GM18519 (cell line): Measurements from ENCODE around the gene CDKAL1.

Experiments
- ATAC-seq: cut with Tn5 transposase; IDR thresholded peaks from one replicate; pipeline ENCODE4 v1.9.1; 2021; ENCODE audit warnings: mild to moderate bottlenecking, moderate library complexity; ENCODE audit not compliant: unreplicated experiment, low FRiP score

The CDKAL1 gene

DNA sequence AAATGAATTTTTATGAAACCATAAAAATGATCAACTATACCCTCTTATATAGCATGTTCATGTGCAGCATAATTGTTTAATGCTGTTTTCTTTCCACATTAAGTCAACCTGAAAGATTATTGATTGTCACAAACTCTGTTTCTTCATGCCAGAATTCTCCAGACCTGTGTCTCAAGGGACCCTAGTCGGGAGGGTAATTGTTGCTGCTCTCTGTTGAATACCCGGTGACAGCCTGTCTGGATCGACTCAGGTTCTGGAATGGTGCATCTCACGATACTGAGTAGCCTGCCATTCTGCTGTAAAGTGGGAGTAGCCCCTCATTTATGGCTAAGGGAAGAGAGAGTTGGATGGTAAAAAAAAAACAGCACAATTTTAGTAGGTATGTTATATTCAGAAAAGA lies 609.4 kb downstream of the CDKAL1 start:
- ATAC-seq: no peak

DNA sequence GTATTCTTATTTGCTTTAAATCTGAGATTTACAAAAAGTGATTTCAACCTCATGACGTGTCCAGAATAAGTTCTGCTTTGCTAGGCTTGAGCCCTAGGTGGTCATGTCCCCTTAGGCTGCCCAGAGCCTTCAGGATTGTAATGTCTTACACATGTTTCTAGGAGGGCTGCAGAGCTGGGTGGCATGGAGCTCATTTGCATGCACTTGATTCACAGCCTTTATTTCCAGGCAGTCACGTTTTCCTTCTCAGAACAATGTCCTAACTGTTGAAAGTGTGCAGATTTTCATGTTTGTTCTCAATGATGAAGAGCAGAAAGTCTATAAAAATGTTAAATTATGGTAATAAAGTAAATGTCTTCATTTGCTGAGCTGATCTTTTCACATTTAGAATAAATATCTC lies 610.7 kb downstream of the CDKAL1 start:
- no peak for ATAC-seq

DNA sequence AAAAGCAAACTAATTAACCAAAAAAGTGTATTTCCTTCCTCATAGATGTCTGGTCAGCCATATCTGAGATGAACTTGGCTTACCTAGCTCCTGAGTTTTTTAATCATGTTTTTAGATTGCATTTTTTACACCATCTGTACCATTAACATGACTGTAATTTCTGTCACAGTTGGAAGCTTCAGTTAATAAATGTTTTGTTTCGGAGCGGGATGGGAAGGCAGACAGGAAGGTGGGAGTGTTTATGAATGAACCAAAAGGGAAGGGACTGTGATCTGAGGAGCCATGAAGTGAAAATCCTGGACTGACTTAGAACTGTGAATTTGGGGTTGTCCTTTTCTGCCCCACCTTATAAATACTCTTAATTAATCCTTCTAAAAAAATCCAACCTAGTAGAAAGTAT lies 613.7 kb downstream of the CDKAL1 start:
- ATAC-seq: no peak

DNA sequence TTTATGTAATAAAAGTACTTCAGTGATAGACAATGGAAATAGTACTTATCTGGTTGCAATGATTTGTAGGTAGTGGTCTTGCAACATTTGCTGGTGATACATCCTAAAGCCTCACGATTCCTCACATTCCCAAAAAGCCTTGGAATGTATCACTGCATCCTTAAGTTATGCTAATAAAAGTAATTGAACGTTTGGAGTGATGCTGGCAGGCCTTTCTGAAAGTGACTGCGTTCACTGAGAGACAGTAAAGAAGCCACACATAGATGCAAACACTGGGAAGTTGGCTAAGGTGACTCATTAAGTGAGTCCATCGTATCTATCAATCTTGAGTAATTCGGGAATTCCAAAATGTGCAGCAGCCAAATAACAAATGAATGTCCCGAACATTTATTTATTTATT lies 615.2 kb downstream of the CDKAL1 start:
- no peak for ATAC-seq

DNA sequence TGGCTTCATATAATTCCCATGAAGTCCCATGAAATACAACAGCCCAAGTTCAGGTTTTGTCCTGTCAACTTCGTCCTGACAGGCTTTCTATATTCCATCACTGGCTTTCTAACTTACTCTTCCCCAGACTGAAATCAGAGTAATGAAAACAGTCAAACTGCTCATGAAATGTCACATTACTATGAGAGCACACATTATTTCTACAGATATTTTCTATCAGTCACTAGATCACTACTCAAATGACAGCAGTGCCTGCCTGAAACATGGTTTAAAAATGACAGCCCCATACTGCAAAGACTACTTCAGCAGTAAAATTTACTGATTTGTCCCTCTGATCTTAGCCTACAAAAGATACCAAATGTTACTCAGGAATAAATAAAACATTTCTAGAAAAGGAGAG lies 616.4 kb downstream of the CDKAL1 start:
- ATAC-seq: no peak

DNA sequence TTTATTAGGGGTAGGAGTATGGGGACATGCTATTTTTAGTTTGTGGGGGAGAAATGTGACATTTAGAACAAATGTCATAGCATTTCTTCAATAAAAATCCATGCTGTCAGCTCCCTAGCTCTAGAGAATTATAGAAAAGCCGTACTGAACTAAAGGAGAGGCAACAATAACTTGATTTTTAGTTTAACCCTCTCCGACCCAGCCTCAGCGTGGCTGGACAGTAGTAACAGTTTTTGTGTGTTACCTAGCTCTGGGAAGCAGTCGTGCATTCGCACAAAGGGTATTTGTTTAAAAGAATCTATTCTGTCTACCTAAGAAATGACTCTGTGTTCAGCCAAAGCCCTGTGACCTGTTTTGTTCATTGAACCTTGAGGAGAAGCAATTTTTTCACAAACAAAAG lies 616.9 kb downstream of the CDKAL1 start:
- no peak for ATAC-seq

DNA sequence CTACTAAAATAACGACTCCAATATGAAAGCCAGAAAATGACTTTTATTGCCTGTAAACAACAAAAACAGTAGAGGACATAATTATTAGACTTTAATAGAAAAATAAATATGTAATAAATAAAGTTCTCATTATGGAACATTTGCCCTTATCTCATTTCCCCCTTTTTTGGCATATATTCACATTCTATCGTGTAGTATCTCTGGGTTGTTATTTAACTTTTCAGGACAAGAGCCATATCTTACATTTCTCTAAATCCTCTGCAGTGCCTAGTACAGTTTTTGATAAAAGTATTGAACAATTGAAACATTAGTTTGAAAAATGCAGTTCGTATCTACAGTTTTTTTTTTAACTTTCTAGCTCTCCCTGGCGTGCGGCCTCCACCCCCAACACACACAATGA lies 617.3 kb downstream of the CDKAL1 start:
- no peak for ATAC-seq

DNA sequence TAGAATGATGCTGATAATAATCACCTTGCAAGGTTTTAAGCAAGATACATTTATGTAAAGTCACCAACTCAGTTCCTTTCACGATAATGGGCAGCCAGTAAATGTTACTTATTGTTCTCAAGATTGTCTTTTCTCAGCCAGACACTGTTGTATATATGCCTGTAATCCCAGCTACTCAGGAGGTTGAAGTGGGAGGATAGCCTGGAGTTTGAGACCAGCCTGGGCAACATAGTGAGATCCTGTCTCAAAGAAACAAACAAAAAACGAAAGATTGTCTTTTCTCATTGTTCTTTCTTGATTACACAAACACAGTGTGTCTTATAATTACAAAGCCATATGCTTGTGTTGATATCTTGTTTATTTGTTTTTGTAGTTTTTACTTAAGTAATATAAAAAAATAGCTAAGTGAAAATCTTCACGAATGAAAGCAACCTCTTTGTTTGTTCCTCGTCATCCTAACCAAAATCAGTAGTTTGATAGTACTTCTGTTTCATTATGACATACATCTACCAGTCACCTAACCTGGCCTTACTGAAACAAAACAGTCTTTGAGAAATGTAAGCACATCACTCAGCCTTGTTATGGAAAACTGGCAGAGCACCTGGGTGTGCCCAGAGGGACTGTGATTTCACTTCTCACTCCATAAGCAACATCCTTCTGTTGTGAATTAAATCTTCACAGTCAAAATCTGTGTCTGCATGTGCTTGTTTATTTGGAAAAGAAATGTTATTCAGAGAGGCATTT lies 623.1 kb downstream of the CDKAL1 start:
- ATAC-seq: peak; percentile 66

DNA sequence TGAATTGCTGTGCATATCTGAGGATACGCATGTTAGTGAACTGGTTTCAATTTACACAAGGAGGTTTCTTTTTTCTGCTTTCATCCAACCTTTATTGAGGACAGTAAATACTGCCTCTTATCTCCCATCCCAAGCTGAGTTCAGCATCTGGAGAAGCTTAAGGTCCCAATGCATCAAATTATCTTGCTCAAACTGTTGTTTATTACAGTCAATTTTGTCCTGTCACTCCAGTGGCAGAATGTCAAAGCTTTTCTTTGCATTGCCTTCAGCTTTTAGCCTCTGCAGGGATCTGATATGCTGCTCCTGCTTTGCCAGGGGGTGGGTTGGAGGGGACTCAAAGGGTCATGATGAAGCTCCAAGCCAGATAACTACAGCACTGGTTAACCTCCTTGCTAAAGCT lies 623.9 kb downstream of the CDKAL1 start:
- ATAC-seq: no peak

DNA sequence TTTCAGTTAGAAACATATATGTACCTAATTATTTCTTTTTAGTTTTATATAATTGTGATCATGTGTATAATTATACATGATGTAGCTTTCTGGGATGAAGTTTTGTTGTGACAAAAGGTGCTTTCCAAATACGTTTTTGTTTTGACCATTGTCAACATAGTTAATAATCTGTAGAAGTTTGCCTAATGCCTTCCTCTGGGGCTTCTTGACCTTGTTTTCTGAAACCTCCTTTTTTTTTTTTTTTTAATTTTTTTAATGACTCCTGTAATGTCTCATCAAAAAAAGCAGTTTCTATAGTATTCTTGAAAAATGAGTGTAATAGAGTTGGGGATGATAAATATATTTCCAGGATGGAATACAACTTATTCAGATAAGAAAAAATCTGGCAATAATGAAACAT lies 624.6 kb downstream of the CDKAL1 start:
- no peak for ATAC-seq

DNA sequence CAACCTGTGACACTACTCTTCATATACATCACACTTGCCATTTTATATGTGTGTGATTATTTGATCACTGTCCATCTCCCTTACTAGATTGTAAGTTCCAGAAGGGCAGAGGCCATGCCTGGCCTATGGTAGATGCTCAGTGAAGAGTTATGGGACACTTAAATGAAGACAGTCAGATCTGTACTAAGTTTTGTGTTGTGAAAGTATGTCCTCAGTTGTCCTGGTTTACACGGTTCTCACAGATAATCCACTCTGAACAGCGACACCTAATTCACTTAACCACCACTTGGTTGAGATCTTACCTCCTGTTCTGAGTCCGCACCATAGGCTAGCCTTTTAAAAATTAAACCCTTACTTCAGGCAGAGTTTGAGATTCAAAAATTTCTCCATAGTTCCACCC lies 625.2 kb downstream of the CDKAL1 start:
- ATAC-seq: no peak

DNA sequence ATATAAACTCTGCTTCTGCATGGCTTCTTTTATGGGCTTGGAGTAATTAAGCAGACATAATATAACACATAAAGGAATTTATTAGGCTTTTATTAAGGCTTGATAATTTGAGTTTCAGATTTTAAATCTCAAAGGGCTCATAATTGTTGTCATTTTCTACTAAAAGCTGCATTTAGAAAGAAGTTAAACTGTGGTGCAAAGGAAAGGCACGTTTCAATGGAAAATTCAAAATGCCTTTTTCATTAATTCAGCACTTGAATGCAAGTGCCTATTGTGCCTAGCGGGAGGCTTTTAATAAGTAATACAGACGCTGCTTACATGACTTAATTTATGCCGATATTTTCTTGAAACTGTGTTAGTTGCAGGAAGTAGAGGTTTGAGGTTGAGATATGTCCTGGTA lies 627.5 kb downstream of the CDKAL1 start:
- no peak for ATAC-seq

DNA sequence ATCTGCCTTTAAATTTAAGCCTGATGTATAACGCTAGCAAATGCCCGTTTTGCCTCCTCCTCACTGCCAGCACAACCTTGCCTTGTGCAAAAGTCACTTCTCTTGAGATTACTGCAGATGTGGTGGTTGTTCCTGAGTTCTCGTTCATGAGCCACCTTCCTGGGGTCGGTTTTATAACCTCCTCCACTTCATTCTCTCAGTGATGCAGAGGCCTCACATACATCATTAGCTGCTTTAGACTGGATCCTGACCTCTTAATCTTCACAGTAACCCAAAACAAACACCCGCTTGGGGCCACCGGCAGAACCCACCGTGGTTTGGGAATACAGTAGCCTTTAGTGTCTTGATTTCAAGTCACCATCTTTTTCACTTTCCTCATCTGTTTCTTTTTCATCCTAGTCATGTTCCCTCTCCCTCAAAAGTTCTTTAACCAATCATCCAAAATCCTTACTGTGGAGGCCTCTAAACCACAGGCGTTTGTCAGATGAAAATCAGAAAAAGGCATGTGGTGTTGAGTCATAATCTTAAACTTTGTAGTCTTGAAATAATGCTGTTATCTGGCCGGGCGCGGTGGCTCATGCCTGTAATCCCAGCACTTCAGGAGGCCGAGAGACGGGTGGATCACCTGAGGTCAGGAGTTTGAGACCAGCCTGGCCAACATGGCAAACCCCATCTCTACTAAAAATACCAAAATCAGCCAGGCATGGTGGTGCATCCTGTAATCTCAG lies 629.0 kb downstream of the CDKAL1 start:
- no peak for ATAC-seq

DNA sequence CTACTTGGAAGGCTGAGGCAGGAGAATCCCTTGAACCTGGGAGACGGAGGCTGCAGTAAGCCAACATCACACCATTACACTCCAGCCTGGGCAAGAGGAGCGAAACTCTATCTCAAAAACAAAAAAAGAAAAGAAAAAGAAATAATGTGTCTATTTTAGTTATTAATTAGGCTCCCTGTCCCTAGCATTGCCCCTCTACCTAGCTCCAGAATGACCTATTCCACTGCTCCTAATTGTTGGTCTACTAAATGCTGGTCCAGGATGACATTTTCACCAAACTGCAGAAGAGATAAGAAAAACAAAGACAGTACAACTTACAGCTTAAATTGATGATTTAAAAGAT lies 629.6 kb downstream of the CDKAL1 start:
- ATAC-seq: no peak

DNA sequence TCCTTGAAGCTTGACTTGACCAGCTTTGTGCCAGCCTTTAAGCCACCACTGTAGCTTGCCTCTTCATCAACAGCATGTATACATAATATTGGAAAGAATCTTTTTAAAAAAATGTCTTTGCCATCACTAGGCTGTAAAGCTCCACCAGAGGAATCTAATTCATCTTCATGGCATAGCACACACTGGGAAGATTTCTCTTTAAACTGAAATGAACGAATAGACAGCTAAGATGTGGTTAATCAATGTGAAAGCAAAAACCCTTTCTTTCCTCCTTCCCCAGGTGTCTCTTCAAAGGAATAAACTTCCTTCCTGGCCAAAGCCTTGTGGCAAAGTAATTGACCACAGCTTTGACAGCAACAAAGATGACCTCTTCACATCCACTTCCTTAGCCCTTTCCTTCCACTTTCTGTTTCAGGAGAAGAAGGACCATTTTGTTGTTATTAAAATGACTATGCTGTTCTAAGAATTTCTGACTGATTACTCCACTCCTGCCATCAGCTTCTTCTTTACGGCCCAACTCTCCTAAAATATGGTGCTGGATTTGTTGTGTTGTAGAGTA lies 630.6 kb downstream of the CDKAL1 start:
- peak; percentile 63 for ATAC-seq

DNA sequence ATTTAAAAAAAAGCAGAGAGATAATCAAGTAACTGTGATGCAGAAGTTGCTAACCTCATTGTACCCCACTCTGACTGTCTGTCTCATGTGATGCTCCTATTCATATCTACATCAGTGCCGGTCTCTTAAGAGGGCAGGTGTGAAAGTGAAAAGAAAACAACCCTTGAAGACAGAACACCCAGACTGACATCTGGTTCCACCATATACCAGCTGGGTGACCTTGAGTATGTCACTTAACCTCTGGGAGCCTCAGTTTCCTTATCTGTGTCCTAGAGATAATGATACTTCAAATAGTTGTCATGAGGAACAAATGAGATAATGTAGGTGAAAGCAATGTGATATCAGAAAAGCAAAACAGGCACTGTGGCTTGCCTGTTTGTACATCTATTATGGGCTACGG lies 632.5 kb downstream of the CDKAL1 start:
- ATAC-seq: no peak

DNA sequence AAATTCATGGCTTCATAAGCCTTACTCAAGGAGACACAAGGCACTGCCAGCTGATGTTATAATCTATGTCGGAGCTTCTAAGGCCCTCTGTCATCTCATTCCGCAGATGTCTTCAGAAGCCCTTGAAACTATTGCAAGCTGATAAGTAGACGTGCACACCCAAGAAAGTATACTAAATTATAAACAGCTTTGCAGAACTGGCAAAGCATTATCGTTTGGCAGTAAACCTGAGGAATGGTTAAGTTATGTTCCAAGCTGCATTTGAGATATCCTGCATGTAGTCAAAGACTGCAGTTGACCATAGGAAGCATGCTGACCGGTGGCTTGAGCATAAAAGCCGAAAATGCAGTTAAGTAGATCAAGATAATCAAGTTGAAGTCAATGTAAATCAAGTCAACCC lies 633.5 kb downstream of the CDKAL1 start:
- no peak for ATAC-seq

DNA sequence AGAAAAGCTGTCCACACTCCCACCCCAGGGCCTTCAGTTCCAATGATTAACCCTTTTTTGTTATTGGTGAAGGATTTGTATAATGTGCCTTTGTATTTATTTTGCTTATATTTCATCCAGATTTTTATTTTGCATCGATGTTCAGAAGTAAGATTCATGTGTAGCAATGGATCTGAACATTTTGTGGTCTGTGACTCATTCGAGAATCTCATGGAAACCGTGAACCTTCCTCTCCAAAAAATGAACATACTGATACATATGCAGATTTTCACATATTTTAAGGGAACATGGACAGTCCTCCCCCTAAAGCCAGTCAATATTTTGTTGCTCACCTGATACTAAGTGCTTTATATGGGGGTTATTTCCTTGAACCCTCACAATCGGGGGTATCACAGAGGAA lies 637.5 kb downstream of the CDKAL1 start:
- no peak for ATAC-seq

DNA sequence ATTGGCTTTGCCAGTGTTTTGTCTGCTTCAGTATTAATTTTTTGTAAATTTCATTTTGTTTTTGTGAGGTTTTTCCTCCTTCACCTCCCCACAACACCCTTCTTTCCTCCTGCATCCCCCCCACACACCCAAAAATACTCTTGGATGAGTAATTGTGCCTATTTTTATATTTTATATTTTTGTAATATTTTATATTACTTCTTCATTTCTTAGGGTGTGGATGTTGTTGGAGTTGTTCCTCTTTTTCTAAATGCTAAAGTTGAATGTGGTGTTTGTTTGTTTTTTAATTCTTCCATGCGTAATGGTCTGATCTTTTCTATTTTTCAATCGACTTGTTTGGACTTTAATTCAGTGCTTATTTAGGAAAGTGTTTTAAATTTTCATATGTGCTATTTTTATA lies 638.8 kb downstream of the CDKAL1 start:
- ATAC-seq: no peak

DNA sequence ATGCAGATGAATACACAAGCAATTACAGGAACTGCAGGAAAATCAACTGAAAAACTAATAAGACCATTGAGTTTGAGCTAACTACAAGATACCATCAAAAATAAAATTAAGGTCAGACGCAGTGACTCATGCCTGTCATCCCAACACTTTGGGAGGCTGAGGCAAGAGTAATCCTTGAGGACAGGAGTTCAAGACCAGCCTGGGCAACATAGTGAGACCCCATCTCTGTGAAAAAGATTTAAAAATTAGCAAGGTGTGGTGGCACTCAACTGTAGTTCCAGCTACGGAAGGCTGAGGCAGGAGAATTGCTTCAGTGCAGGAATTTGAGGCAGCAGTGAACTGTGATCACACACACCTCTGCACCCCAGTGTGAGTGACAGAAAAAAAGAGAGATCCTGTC lies 639.4 kb downstream of the CDKAL1 start:
- no peak for ATAC-seq

DNA sequence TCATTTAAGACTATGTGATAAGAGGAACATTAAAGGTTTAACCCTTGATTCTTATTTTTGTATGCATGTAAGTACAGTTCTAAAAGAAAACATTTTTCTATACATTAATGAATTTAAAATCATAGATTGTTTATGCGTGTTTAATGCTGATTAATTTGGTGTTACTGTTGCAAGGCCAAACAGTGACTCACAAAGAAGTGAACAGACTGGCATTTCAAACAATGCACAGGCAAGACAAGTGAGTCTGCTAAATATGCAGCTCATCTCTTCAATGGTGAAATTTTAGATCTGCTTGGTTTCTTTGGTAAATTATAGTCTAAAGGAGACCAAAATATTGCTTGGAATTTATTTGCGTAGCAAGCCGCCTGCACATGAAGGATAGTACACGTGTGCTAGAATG lies 641.9 kb downstream of the CDKAL1 start:
- no peak for ATAC-seq

DNA sequence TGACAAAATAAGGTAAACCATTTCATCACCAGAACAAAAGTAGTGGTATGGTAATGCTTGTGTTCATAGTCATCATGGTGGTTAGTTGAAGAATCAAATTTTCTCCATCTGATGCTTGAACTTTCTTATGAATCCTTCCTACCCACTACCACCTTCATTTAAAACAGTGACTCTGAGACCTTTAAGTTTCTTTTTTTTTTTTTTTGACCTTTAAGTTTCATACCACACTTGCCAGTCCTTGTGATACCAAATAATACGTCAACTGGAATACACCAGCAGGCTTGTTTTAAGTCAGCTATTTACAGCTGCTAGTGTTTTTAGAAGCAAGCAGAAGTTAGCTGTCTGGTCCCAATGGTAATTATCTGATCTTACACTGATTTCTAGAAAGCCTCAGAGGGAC lies 645.9 kb downstream of the CDKAL1 start:
- peak; percentile 74 for ATAC-seq
